Stimulated activated CD4-positive, alpha-beta T cell treated with anti-CD3 and anti-CD28 coated beads, Interleukin-12 subunit alpha, Interleukin-12 subunit beta, amount 100 ng/mL, for 48 hours (primary cell): ENCODE results near the gene ALDOB.

Experiments
- DNase-seq, 3 donors: peaks; one replicate each; pipeline ENCODE4 v3.0.0-alpha.2; 2020; ENCODE audit warnings: low read depth in 2 of 3, low spot score in 1 of 3

ALDOB gene

DNA sequence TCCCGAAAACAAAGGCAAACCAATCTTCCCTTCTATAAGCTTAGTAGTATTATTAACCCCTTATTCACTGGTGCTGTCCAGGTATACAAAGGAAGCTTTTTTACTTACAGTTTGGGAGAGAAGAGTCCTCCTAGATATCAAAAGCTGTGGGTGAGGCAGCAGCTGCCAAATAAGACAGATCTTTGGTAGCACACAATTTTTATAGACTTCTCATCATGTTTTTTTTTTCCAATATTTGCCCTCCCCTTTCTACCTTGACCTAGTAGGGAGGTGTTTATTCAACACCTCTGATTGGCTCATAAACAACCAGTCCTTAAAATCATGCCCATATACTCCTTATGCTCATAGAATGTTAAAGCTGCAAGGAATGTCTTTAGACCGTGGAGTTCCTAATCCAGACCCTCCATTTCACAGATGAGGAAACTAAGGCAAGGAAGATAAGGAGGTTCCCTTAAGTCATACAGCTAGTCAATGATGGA is at the start of gene ALDOB:
Gene ALDOB (minus strand): TSS at position 174 of the 479 bp plus-strand sequence. CDS start 4,887 bp downstream, outside the sequence.
- DNase-seq, result no peak

DNA sequence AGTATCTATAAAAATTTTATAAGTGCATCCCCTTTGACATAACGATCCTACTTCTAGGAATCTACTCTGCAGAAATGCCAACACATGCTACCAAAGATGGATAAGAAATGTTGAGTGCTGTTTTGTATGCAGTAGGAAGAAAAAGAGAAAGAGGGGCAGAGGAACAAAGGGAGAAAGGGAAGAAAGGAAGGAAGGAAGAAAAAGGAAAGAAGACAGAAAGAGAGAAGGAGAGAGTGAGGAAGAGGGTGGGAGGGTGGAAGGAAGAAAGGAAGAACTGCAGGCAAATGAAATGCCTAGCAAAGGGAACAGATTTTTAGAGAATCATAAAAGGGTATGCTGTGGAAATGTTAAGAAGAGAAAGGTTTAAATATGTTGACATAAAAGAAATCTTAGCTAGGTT is 48.5 kb upstream of the ALDOB start:
- DNase-seq, result no peak

DNA sequence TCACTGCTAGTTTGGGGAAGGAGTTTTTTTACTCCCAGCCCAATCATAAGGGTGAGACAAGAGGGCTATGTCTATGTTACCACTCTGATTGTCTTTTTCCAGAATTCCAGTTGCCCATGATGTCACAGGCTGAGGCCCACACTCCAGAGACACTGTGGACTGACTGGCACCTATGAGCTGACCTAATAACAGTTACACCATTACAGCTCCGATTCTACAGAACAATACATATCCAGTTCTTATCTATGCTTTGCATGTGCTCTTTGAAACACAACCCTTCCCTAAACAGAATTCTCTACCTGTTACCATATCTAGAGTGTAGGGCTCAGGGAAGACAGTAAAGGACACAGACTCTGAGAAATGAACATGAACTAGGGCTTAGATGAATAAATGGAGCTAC is 45.7 kb upstream of the ALDOB start:
- no peak for DNase-seq

DNA sequence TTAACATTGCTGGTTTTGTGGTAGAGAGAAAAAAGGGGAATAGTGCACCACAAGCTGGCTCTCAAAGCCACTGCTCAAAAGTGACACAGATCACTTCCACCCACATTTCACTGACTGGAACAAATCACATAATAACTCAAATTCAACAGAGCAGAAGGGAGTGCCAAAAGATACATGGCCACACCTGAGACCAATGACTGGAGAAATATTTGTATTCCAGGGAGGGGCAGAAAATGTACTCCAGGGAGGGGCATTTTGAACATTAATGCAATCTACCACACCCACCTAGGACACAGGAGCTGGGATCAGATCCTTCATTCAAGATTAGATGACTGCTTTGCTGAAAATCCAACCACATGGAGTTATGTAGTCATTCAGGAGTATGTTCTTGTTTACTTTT is 44.8 kb upstream of the ALDOB start:
- DNase-seq, result no peak

DNA sequence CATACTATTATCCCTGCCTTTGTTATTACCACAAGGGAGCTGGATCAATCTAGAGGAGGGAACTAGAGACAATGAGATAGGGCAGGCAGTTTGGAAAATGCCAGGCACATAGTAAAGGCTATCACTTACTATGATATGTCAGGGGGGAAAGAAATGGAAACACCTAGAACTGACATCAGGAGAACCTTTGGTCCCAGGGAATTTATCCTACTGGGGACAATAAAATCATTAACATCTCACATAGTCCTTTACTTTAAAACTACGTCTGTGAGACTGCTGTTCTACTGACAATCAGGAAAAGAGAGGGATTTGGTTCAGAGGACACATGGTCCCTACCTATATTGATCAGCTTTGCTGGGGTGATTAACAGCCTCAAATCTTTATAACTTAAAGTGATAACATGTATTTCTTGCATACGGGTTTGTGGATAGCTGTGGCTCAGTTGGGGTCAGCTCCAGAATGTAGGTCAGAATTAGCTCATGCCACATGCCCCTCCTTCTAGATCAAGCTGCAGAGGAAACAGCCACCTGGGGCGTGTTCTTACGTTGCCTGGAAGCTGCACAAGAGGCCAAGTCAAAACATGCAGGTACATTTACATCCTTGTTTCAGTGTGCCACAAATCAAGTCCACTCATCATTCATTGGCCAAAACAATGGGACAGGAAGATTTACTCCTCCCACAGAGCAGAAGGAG is 43.9 kb upstream of the ALDOB start:
- DNase-seq, result no peak

DNA sequence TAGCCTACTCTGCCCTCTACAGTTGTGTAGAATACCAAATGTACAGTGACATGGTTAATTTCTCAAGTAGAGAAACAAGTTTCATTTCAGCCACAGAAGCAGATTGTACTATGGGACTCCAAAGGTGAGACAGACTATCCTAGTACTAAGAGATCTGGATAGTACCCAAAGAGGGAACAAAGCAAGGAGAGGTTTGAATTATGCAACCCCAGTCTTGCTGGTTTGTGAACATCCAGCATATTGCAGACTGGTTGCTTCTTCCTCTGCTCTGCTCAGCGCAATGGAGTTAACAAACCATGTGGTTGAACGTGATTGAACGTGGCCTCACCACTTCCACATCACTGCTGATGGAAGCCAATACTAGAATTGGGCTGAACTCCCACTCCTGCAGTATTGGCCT is 43.3 kb upstream of the ALDOB start:
- DNase-seq, result no peak

DNA sequence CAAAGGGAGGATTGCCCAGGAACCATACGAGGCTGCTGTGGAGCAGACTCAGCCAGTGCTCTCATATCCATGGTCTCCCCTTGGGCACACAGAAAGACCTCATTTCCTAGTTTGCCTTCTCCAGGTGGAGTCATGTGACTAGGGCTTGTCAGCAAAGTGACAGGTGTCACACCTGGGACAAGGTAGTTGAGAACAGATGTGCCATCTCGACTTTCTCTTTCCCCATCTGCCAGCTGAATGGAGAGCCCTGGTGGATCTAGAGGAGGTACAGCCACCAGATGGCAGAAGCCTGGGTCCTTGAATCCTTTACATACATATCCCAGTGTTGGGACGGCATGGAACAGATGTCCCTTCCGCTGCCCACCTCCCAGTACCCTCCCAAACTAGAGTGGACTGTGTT is 42.9 kb upstream of the ALDOB start:
- DNase-seq, result no peak

DNA sequence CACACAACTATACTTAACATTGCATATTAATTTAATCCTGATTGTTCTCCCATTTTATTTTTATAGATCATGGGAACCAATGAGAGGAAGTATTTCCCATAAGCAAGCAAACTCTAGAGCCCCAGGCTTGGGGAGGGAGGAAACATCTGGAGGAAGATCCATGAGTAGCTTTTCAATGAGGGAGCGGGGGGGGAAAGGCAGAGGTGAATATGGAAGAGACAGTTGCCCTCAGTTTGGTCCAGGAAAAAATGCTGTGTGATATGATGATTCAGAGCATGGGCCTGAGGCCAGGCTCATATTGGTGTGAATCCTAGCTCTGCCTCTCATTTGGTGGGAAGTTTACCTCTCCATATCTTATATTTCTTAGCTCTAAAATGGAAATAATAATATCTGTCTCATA is 42.2 kb upstream of the ALDOB start:
- no peak for DNase-seq

DNA sequence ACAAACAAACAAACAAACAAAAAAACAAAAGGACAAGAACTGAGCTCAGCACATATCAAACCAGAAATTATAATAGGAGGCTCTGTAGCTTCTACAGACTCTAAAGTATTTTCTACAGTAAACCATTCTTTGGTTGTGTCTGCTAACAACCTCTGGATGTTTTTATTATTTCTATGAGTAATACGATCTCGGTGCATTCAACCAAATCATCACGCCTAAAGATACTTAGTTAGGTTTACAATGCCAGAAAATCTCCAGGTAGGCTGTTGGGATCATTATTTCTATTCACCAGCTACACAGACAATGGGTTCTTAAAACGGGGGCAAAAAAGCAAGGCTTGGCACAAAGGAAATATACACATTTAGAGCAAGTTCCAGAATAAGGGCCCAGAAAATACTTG is 41.6 kb upstream of the ALDOB start:
- DNase-seq, result no peak

DNA sequence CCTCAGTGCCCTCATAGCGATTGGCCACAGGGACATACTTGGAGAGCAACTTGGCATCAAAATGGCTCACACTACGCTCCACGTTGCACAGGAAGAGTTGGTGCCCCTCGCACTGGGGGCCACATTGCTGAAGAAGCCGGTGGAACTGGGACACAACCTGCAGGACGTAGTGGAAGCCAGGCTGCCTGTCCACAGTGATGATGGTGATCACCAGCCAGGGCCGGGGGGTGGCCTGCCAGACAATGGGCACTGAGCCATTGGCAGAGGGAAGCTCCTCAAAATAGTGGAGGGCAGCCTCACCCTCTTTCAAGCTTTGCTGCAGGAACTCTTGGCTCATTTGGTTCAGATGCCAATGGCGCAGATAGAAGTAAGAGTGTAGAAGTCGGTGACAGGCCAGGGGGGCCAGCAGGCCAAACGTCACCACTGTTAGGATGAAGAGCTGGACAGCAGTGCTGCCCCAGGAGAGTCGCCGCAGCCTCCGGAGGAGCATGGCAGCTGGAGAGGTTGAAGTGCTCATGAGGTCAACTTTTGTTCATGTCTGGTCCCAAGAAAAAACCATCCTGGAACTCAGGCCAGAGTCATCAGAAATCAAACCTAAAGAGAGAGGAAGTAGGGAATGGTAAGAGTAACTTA is 41.1 kb upstream of the ALDOB start:
- no peak for DNase-seq

DNA sequence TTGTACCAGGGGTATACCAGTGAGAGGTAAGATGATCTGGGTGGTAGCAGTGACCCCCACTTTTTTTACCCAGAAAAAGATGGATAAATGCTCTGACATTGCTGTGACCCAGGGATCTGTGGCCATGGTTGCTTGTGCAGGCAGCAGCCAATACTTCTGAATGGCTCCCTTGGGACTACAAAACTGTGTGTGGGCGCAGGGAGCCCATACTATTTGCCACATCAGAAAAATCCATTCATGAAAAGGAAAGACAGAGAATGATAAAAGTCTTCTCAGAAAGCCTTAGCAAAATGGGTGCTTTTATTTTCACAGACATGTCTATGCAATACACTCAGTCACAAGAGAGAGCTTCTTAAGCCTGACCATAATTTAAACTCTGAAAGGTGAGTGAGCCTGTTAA is 37.3 kb upstream of the ALDOB start:
- DNase-seq, result no peak

DNA sequence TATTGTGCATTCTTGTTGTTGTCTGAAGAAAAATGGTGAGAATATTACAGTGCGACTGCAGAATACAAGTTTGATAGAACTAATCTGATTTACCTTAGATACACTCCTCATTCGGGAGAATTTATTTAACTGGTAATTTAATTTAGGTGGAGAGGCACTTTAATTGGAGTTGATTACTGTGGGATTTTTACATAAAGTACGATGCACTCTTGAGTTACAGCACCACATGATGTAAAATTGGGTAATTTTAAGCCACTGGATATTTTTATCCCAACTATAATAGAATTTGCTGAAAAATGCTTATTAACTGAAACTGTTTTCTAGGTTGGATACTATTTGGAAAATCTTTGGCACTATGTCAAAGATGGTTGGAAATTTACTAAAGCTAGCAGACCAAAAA is 35.4 kb upstream of the ALDOB start:
- no peak for DNase-seq

DNA sequence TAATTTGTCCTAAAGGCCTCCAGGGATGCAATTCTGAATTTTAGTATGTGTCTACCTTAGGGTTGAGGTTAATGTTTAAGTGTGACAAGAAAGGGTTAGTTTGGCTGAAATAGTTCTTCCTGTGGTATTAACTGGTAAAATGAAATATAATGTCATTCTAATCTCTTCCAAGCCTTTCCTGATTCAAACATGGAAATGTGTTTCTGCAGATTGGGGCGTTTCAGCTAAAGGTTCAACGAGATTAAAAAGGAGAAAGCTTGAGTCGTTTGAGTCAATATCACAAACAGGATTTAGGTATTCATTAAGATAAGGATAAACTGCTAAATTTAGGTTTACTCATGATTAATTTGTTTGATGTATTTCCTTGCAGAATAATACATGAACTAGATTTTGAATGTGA is 34.4 kb upstream of the ALDOB start:
- DNase-seq, result no peak

DNA sequence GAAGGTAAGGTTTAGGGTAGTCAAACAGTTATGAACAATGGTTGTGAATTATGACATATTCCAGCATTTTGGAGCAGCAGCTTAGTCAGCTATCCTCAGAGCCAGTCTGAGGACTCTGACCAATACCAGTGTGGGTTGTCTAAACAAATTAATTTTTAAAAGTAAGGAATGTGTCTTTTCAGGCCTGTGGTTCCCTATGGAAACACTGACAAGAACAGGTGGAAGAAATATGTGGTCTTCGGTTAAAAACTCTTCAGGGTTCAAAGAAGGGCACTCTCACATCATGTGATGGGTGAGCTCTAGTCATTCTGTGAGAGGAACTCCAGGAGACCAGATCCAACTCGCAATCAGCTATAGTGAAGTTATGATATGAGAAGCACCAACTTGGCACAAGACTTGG is 33.5 kb upstream of the ALDOB start:
- no peak for DNase-seq

DNA sequence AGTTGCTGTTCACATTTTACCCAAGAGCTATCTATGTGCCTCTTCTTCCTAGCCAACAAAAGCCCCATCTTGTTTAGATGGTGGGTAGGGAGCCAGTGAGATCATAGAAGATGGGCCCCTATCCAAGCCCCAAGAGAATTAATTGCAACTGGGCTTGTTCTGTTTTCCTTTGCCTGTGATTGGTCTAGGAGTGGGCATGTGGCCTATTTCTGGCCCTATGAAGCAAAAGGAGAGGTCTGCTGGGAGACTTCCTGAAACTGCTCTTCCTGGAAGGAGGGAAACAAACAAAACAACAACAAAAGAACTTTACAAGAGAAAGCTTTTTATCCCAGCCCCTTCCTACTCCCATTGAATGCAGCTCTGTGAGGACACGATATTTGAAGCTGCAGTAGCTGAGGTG is 32.5 kb upstream of the ALDOB start:
- no peak for DNase-seq

DNA sequence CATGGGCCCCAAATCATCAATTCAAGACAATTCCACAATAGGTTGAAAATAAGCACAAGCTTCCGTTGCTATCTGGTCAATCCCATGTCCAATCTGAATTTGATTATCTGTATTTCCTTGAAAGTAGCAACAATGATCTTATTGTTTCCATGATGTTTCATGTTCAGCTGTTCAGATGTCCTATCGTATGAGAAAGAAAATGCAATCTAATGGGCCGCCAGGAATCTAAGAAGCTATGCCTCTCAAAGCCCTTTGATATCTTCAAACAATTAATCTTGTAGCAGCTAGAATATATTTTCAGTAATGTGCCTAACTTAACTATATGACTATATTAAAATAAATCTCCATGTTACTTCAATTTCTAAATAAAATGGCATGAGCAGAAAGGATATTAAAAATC is 32.1 kb upstream of the ALDOB start:
- DNase-seq, result no peak

DNA sequence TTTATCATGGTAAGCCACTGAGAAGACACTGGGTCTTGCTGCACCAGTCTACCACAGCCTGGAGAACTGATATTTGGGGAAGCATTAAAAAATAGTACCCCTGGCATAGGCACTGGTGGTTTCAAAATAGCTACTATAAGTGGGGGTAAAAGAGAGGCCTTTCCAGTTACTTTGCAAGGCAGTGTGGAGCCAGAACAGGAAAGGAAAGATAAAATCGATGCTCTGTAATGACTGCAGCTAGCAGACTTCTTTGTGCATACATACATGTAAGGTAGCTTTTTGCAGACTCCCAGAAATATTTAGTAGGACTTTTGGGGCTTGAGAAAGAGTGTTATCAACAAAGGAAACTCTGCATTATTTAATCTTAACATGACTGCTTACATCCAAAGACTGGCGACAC is 31.3 kb upstream of the ALDOB start:
- DNase-seq, result no peak

DNA sequence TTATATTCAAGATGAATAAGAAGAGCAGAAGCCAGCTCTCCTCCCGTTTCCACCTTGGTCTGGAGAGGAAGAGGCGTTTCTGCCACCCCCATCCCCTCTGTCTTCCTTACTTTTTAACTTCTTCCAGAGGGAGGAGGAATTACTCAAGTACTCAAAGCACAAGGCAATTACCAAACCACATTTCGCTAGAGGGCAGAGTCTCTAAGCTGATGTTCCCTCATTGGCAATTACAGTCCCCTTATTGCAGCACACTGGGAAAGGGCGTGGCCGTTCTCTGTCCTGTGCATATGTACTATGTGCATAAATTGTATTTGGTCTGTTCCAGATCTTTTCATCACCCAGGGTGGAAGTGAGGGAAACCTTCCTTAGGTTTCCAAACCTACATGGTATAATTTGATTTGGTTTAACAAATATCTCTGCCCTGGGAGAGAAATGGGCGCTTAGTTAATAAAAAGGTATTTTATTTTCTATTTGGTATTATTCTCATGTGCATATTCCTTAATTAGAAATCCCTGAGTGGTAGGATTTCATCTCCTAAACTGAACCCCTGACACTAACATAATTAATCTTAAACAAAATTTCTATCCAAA is 29.8 kb upstream of the ALDOB start:
- no peak for DNase-seq

DNA sequence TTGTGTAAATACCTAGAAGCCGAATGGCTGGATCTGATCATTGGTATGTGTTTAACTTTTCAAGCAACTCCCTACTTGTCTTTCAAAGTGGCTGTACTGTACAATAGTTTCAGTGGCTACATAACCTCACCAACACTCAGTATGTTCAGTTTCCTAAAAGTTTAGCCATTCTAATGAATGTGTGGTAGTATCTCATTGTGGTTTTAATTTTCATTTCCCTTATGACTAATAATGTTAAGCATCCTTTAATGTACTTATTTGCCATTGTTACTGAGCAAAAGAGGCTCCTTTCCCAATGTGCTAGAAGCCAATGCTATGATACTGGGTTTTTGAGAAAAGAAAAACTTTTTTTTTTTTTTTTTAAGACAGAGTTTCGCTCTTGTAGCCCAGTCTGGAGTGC is 27.8 kb upstream of the ALDOB start:
- DNase-seq, result no peak

DNA sequence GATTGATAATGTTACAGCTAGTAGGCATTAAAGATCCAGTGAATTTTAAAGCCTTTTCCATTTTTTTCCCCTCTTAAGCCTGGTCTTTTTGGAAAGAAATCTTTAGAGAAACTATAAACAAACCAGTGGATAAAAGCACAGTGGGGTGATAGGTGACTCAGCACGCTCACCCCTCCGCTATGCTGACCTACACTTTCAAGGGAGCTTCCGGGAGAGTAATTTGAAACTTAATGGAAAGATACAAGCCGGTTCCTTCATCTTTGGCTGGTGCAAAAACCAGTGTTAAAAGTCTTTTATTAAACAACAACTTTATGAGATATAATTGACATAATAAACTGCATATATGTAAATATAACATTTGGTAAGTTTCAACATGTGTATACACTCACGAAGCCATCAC is 27.0 kb upstream of the ALDOB start:
- no peak for DNase-seq

DNA sequence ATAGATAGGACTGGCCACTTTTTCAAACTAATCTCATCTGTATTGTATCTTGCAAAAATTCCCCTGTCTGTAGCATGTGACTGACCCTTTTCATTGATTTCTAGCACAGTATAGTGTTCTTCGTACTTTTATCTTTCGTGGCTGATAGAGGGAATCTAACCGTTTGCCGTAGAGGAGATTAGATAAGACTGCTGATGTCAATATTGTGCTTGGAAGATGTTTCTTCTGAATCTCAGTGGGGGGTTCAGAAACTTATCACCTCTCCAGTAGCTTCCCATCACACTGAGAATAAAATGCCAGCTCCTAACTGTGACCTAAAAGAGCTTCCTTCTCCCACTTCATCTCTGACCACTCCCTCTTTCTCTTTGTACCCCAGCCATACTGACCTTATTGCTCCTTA is 25.4 kb upstream of the ALDOB start:
- no peak for DNase-seq

DNA sequence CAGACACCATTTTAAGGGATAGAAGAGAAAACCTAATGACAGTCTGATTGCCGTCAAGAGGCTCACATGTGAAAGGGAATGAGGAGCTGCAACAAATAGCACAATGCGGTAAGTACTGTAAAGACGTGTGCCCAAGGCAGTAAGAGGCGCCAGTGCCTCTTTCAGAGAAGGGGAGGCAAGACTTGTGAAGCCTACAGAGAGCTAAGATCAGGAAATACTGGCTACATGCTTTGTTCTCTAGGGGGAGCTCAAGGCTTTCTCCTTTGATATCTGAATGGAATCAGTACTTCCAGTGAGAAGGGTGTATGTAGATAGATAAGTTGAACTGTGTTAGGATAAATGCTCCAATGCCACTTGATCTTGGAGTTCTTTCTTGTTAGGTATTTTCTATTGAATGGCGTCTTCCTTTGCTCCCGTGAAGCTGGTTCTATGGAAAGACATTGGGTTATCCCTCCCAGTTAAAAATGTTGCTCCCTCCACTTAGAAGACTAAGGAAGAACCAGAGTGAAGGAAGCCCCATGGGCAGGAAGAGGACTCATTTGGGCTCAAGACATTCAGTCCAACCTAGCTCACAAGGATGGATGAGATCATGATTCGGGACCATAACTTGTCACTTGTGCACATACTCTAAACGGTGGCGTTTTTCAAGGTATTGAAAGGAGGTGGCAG is 23.5 kb upstream of the ALDOB start:
- DNase-seq, result peak in 1 of 3 donors; percentile 9
